OCI-M2 (cell line): ENCODE measurements around the gene CCDC120.

ENCODE experiments used
- DNase-seq: peaks from one replicate; lab custom pipeline; 2025; ENCODE audit not compliant: unreplicated experiment; lab: John Stamatoyannopoulos, UW

CCDC120 gene

GRCh38 chrX:49100704-49101628, 42.2 kb downstream of the CCDC120 start:
- DNase-seq, result peak; percentile 84

DNA sequence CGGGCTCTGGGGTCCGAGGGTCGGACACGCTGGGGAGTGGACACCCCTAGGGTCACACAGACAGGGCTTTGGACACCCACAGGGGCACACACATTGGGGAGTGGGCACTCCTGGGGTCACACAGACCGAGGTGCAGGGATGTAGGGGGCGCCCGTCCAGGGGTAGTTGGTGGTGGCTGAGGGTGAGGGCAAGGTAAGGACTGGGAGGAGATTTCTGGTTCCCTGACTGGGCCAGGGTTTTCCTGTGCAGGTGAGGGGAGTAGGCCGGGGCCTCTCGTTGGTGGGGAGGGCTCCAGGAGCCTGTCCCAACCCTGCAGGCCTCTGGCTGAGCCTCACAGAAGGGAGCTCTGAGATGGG, 42.8 kb downstream of the CCDC120 start:
- no peak for DNase-seq

DNA sequence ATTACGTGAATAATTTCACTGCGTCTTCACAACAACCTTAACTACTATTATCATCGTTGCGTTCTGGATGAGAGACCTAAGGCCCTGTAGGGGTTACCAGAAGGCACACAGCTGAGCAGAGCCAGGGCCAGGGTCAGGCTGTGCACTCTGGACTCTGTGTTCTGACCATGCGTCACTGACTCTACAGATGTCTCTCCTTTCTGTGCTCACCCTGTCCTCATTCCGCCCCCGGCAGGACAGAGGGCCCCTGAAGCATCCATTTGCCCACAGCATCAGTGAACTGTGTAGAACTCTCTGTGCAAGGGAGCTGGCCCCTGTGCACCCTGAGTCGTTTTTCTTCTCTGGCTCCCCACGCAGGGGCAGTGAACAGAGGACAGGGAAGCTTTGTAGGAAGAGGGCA, 43.4 kb downstream of the CCDC120 start:
- no peak for DNase-seq

DNA sequence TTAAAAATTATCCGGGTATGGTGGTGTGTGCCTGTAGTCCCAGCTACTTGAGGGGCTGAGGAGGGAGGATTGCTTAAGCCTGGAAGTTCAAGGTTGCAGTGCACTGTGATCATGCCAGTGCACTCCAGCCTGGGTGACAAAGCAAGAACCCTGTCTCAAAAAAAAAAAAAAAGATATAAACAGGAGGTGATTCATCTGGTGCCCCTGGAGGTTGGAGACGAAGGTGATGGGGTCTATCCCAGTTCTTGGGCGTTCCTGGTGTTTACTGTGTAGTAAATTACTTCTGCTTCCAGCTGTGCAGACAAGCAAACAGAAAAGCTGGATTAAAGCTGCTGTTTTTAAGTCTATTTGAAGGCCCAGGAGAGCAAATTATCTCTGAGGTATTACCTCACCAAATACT, 44.8 kb downstream of the CCDC120 start:
- no peak for DNase-seq

GRCh38 chrX:49106296-49106695, 47.5 kb downstream of the CCDC120 start:
- no peak for DNase-seq

- no peak for DNase-seq
Measured at GRCh38 chrX:49106930-49107329, 48.1 kb downstream of the CCDC120 start.

- DNase-seq, result no peak
Measured at GRCh38 chrX:49108641-49109040, 49.8 kb downstream of the CCDC120 start.

DNA sequence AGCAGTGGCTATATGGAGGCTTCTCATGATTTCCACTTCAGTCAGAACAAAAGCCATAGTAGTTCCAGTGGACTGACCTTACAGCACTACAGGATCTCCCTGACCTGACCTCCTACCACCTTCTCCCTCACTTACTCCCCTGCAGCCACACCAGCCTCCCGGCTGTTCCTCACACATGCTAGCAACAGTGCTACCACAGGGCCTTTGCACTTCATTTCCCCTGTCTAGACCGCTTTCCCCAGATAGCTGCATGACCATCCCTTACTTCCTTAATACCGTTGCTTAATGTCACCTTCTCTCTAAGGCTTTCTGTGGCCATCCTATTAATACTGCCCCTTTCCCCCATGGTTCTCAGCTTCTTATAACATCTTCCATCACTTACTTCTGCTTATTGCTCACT, 51.6 kb downstream of the CCDC120 start:
- DNase-seq, result no peak

DNA sequence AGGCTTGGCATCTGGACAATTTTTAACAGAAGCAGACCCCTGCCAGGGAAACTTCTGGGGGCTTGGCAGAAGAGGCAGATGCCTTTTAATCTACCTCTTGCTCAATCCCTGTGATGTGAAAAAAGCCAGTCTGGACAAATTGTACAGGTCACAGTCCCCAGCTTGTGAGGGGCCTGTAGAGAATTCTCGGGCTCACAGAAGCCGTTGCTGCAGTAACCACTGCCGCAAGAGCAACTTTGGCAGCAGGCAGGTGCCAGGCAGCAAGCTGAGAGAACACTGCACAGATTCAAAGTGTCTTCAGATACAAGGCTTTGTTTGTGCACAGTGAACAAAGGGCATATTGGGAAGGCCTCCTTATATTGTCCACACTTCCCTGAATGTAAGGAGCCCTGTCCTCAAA, 53.0 kb downstream of the CCDC120 start:
- DNase-seq, result no peak

GRCh38 chrX:49116076-49116475, 57.3 kb downstream of the CCDC120 start:
- DNase-seq, result no peak

- no peak for DNase-seq
Measured at GRCh38 chrX:49116716-49117115, 57.9 kb downstream of the CCDC120 start.

DNA sequence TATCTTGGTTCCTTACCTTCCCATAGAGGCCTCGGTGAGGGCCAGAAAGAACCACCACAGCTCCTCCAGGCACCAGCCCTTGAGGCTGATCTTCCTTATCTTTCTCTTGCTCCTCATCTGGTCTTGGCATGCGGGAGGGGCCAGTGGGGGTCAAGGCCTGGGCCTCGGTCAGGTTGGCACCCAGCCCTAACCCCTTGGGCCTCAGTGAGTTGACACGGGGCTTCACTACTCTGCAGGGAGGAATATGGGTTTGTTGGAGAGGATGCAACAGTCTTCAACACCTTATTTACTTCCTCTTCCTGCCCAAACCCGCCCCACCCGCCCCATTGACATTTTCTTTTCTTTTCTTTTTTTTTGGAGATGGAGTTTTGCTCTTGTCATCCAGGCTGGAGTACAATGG, 58.8 kb downstream of the CCDC120 start:
- DNase-seq, result no peak
